Measurements from ENCODE around the gene TJP2. TPM values are rescaled to one million over a fixed set of nuclear protein-coding genes. Genes with fewer than 3 reads are reported as not detected.

Gene TJP2
- total RNA-seq, 1 donor from 2014 or later = 35.5 TPM

DNA sequence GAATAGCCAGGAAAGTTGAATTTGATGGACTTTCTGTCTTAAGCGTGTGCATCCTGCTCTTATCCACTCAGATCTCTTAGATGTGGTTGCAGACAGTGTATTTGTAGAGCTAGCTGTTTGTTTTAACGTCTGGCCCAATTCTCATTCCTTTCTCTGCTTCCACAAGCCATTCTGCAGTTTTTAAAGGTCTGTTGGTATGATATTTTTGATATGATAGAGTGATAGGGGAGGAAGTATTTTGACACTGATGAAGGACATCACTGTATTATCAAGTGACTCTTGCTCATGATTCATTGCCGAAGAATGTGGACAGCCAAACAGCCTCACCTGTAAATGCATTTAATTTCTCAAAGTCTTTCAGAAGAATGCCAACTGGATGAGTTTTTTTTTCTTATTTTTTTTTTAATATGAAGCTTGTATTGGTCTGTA is 4.5 kb downstream of the TJP2 start:
- no peaks in the 10 kb centered on the region for H3K36me3 Mint-ChIP-seq
- no peak overlapping the region for H3K4me2 ChIP-seq
- H3K27me3 ChIP-seq = peaks cover 19% of the 10 kb centered on the region
- H3K79me2 ChIP-seq (ENCODE audit: low read depth) = peaks cover 7% of the 10 kb centered on the region
- H3K9me3 Mint-ChIP-seq = no peaks in the 10 kb centered on the region
- H3K27ac Mint-ChIP-seq = no peak overlapping the region
- no peaks in the 10 kb centered on the region for H4K20me1 ChIP-seq (ENCODE audit: low read depth)
- H3K36me3 ChIP-seq = no peaks in the 10 kb centered on the region
- no peak overlapping the region for H3K9ac ChIP-seq
- H3F3A ChIP-seq (ENCODE audit: low read depth) = peaks cover 10% of the 10 kb centered on the region
- no peak overlapping the region for H3K4me3 Mint-ChIP-seq
- peaks cover 13% of the 10 kb centered on the region for H3K4me1 ChIP-seq
- no peaks in the 10 kb centered on the region for H3K9me3 ChIP-seq (ENCODE audit: low read depth)
- no peak overlapping the region for H3K27ac ChIP-seq
- no peak overlapping the region for H3K4me3 ChIP-seq
- no peak for DNase-seq (ENCODE audit: low spot score)
- peaks cover 13% of the 10 kb centered on the region for H3K4me1 Mint-ChIP-seq
- H3K27me3 Mint-ChIP-seq (ENCODE audit: insufficient read depth, low read depth) = peaks cover 14% of the 10 kb centered on the region
- TF ChIP-seq EZH2 (IDR thresholded peaks at IDR 0.05) = no peak
- no peak for TF ChIP-seq EZH2phosphoT487 (IDR thresholded peaks at IDR 0.05)
- TF ChIP-seq, protein P1, sequence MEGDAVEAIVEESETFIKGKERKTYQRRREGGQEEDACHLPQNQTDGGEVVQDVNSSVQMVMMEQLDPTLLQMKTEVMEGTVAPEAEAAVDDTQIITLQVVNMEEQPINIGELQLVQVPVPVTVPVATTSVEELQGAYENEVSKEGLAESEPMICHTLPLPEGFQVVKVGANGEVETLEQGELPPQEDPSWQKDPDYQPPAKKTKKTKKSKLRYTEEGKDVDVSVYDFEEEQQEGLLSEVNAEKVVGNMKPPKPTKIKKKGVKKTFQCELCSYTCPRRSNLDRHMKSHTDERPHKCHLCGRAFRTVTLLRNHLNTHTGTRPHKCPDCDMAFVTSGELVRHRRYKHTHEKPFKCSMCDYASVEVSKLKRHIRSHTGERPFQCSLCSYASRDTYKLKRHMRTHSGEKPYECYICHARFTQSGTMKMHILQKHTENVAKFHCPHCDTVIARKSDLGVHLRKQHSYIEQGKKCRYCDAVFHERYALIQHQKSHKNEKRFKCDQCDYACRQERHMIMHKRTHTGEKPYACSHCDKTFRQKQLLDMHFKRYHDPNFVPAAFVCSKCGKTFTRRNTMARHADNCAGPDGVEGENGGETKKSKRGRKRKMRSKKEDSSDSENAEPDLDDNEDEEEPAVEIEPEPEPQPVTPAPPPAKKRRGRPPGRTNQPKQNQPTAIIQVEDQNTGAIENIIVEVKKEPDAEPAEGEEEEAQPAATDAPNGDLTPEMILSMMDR (IDR thresholded peaks at IDR 0.05) = no peak
- H2AFZ ChIP-seq (replicated peaks) = no peak overlapping the region

DNA sequence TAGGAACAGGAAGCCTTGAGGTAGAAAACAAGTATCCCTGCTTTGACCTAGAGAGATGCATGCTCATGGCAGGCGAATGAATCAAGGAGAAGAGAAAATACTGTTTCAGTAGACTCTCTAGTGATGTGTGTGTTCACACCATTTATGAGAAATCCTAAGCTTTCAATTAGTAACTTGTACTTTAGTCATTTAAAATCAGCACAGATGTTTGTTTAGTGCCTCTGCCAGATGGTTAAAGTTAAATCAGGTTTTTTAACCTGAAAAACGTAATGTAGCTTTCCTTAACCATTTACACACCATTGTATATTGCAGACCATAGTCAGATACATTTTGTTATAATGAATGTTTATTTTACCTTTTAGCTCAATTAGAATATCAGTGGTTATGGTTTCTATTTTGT is 5.0 kb downstream of the TJP2 start:
- no peak overlapping the region for H2AFZ ChIP-seq (replicated peaks)
- no peak overlapping the region for H3K4me3 ChIP-seq
- H3K4me1 ChIP-seq = peaks cover 13% of the 10 kb centered on the region
- no peaks in the 10 kb centered on the region for H3K36me3 Mint-ChIP-seq
- H3K4me2 ChIP-seq = no peak overlapping the region
- no peak overlapping the region for H3K27ac Mint-ChIP-seq
- H3K9me3 ChIP-seq (ENCODE audit: low read depth) = no peaks in the 10 kb centered on the region
- no peaks in the 10 kb centered on the region for H3K9me3 Mint-ChIP-seq
- H3K4me1 Mint-ChIP-seq = peaks cover 13% of the 10 kb centered on the region
- no peak overlapping the region for H3K27ac ChIP-seq
- DNase-seq (ENCODE audit: low spot score) = no peak
- TF ChIP-seq, protein P1 (IDR thresholded peaks at IDR 0.05) = no peak
- TF ChIP-seq EZH2 (IDR thresholded peaks at IDR 0.05) (no peak), EZH2phosphoT487 (IDR thresholded peaks at IDR 0.05) (no peak)
- H4K20me1 ChIP-seq (ENCODE audit: low read depth) = no peaks in the 10 kb centered on the region
- H3K27me3 ChIP-seq = peaks cover 19% of the 10 kb centered on the region
- no peak overlapping the region for H3K4me3 Mint-ChIP-seq
- H3K9ac ChIP-seq = no peak overlapping the region
- H3K36me3 ChIP-seq = no peaks in the 10 kb centered on the region
- peaks cover 10% of the 10 kb centered on the region for H3F3A ChIP-seq (ENCODE audit: low read depth)
- H3K27me3 Mint-ChIP-seq (ENCODE audit: insufficient read depth, low read depth) = peaks cover 14% of the 10 kb centered on the region
- peaks cover 7% of the 10 kb centered on the region for H3K79me2 ChIP-seq (ENCODE audit: low read depth)

DNA sequence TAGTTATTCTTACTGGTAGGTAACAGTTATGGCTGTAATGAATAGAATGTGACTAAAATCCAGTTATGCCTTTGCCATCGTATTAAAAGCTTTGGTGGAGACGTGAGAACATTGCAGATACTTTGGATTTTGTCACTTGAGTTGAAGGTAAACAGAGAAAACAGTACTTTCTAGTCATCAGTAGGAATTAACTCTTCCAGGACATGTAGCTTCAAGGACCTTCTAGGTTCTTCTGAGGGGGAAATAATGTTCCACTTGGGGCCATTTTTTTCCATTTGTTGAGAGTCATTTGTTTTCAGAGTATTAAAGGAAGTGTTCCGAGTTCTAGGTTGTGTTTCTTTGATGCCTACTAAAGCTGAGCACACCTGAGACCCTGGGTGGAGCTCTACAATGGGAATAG is 6.1 kb downstream of the TJP2 start:
- Mint-ChIP-seq H3K27me3 (ENCODE audit: insufficient read depth, low read depth) (peaks cover 9% of the 10 kb centered on the region), H3K36me3 (no peaks in the 10 kb centered on the region), H3K9me3 (no peaks in the 10 kb centered on the region), H3K4me1 (peaks cover 4% of the 10 kb centered on the region), H3K27ac (no peak overlapping the region), H3K4me3 (no peak overlapping the region)
- no peak for TF ChIP-seq EZH2phosphoT487 (IDR thresholded peaks at IDR 0.05)
- TF ChIP-seq EZH2 (IDR thresholded peaks at IDR 0.05) = no peak
- no peak overlapping the region for H2AFZ ChIP-seq (replicated peaks)
- H3K9ac ChIP-seq = no peak overlapping the region
- no peak overlapping the region for H3K27ac ChIP-seq
- no peak for DNase-seq (ENCODE audit: low spot score)
- no peak overlapping the region for H3K4me2 ChIP-seq
- no peaks in the 10 kb centered on the region for H4K20me1 ChIP-seq (ENCODE audit: low read depth)
- peaks cover 1% of the 10 kb centered on the region for H3F3A ChIP-seq (ENCODE audit: low read depth)
- peaks cover 7% of the 10 kb centered on the region for H3K79me2 ChIP-seq (ENCODE audit: low read depth)
- peaks cover 5% of the 10 kb centered on the region for H3K4me1 ChIP-seq
- no peaks in the 10 kb centered on the region for H3K9me3 ChIP-seq (ENCODE audit: low read depth)
- peaks cover 9% of the 10 kb centered on the region for H3K27me3 ChIP-seq
- H3K4me3 ChIP-seq = no peak overlapping the region
- no peaks in the 10 kb centered on the region for H3K36me3 ChIP-seq

DNA sequence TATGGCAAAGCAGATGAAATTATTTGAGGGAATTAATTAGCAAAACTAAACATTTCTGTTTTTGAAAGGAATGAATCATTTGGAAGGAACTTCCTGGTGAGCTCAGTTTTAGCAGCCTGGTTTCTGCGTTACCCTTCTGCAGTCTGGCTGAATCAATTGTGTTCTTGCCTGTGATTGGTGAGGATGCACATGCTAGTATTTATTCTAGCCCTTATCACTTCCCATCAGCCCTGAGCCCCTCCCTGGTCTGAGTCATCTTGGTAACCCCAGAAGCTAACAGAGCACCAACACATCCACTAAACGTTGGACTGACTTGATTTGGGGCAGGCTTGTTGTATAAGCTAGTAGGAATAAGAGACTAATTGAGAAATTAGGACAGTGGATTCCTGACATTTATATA is 6.6 kb downstream of the TJP2 start:
- no peaks in the 10 kb centered on the region for H3K36me3 ChIP-seq
- no peak overlapping the region for H3K9ac ChIP-seq
- H3K4me3 ChIP-seq = no peak overlapping the region
- no peaks in the 10 kb centered on the region for H3K9me3 ChIP-seq (ENCODE audit: low read depth)
- Mint-ChIP-seq H3K4me1 (no peaks in the 10 kb centered on the region), H3K27me3 (ENCODE audit: insufficient read depth, low read depth) (peaks cover 5% of the 10 kb centered on the region), H3K9me3 (no peaks in the 10 kb centered on the region), H3K36me3 (no peaks in the 10 kb centered on the region), H3K27ac (no peak overlapping the region), H3K4me3 (no peak overlapping the region)
- H3F3A ChIP-seq (ENCODE audit: low read depth) = no peaks in the 10 kb centered on the region
- no peak for TF ChIP-seq EZH2 (IDR thresholded peaks at IDR 0.05)
- TF ChIP-seq, protein P1 (IDR thresholded peaks at IDR 0.05) = no peak
- TF ChIP-seq EZH2phosphoT487 (IDR thresholded peaks at IDR 0.05) = no peak
- H3K4me1 ChIP-seq = peaks cover under 1% of the 10 kb centered on the region
- no peak overlapping the region for H3K4me2 ChIP-seq
- H3K27me3 ChIP-seq = peaks cover 5% of the 10 kb centered on the region
- H2AFZ ChIP-seq (replicated peaks) = no peak overlapping the region
- H3K27ac ChIP-seq = no peak overlapping the region
- no peaks in the 10 kb centered on the region for H4K20me1 ChIP-seq (ENCODE audit: low read depth)
- no peak for DNase-seq (ENCODE audit: low spot score)
- peaks cover 7% of the 10 kb centered on the region for H3K79me2 ChIP-seq (ENCODE audit: low read depth)

Measured in neural progenitor cell (in vitro differentiated cells).